ENCODE results near the gene ENKD1.

- TF ChIP-seq, protein P1, sequence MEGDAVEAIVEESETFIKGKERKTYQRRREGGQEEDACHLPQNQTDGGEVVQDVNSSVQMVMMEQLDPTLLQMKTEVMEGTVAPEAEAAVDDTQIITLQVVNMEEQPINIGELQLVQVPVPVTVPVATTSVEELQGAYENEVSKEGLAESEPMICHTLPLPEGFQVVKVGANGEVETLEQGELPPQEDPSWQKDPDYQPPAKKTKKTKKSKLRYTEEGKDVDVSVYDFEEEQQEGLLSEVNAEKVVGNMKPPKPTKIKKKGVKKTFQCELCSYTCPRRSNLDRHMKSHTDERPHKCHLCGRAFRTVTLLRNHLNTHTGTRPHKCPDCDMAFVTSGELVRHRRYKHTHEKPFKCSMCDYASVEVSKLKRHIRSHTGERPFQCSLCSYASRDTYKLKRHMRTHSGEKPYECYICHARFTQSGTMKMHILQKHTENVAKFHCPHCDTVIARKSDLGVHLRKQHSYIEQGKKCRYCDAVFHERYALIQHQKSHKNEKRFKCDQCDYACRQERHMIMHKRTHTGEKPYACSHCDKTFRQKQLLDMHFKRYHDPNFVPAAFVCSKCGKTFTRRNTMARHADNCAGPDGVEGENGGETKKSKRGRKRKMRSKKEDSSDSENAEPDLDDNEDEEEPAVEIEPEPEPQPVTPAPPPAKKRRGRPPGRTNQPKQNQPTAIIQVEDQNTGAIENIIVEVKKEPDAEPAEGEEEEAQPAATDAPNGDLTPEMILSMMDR (IDR thresholded peaks at IDR 0.05): no peak
- no peak for TF ChIP-seq POLR2A (IDR thresholded peaks at IDR 0.05)
Observed at GRCh38 chr16:67632415-67633172, 34.0 kb downstream of the ENKD1 start.

Measured in lower leg skin (tissue), 3 donors.